Smooth muscle cell (in vitro differentiated cells): Measurements from ENCODE around the gene SENP7. TPM values are rescaled to one million over a fixed set of nuclear protein-coding genes. Genes with fewer than 3 reads are reported as not detected.
A peak's percentile ranks its signal among the peaks of the same experiment; 100 is the strongest.
"Not testable (repeated sequence)": the region's sequence is repeated elsewhere in the genome, so short reads cannot be mapped to it uniquely, and the experiment has no call there.

Experiments used
- DNase-seq: peaks from one replicate; lab custom pipeline; 2025; ENCODE audit not compliant: unreplicated experiment; lab: John Stamatoyannopoulos, UW
- H2AFZ ChIP-seq: fragments of 200-600 bp; sonication (generic); 2 replicates; pipeline ENCODE4 v1.6.0; 2016; ENCODE audit warnings: antibody characterized with exemption, low read depth, mild to moderate bottlenecking
- H3F3A ChIP-seq: fragments of 200-600 bp; sonication (generic); 2 replicates; pipeline ENCODE4 v1.6.0; 2017; ENCODE audit warnings: antibody characterized with exemption, low read depth
- H3K27ac ChIP-seq: fragments of 200-600 bp; sonication (generic); 2 replicates; pipeline ENCODE4 v1.5.1; 2016; ENCODE audit warnings: low read depth, mild to moderate bottlenecking
- H3K27me3 ChIP-seq: fragments of 200-600 bp; sonication (generic); 2 replicates; pipeline ENCODE4 v1.6.1; 2016; ENCODE audit warnings: low read depth, mild to moderate bottlenecking
- H3K36me3 ChIP-seq: fragments of 200-600 bp; sonication (generic); 2 replicates; pipeline ENCODE4 v1.5.1; 2016; ENCODE audit warnings: low read depth
- H3K4me1 ChIP-seq: fragments of 200-600 bp; sonication (generic); 2 replicates; pipeline ENCODE4 v1.5.1; 2016; ENCODE audit warnings: low read depth
- H3K4me2 ChIP-seq: fragments of 200-600 bp; sonication (generic); 2 replicates; pipeline ENCODE4 v1.6.0; 2016; ENCODE audit warnings: mild to moderate bottlenecking
- H3K4me3 ChIP-seq: fragments of 200-600 bp; sonication (generic); 2 replicates; pipeline ENCODE4 v1.5.1; 2016; ENCODE audit warnings: mild to moderate bottlenecking
- H3K79me2 ChIP-seq: fragments of 200-600 bp; sonication (generic); 2 replicates; pipeline ENCODE4 v1.6.0; 2016; ENCODE audit warnings: low read depth, mild to moderate bottlenecking
- H3K9ac ChIP-seq: fragments of 200-600 bp; sonication (generic); 2 replicates; pipeline ENCODE4 v1.6.0; 2016; ENCODE audit warnings: low read depth
- H3K9me3 ChIP-seq: fragments of 200-600 bp; sonication (generic); replicated peaks from 2 replicates; pipeline ENCODE4 v1.5.1; 2016; ENCODE audit warnings: low read depth
- H4K20me1 ChIP-seq: fragments of 200-600 bp; sonication (generic); 2 replicates; pipeline ENCODE4 v1.6.0; 2016; ENCODE audit warnings: low read depth
- WGBS: methylation state at CpG from one replicate; pipeline ENCODE4 v1.1.7; 2016; ENCODE audit warnings: low lambda C conversion rate; 5-methylcytosine and 5-hydroxymethylcytosine counted together
- polyA plus RNA-seq: library from polyadenylated mRNA; unstranded; fragments of >200 nt; fragmentation: Nextera tagmentation; extraction: Ambion mirVana; gene quantifications from 2 replicates; pipeline ENCODE4 v1.2.1, GENCODE V29; 2016
- total RNA-seq: library from RNA; depleted of rRNA; stranded (reverse); fragments of >200 nt; gene quantifications from 2 replicates; pipeline ENCODE4 v1.2.3, GENCODE V29; 2014
- TF ChIP-seq, protein P1 (sequence below): fragments of 200-600 bp; sonication (generic); IDR thresholded peaks from 2 replicates; pipeline ENCODE4 v1.5.1; 2017; ENCODE audit warnings: borderline replicate concordance, mild to moderate bottlenecking, antibody characterized with exemption; ENCODE audit not compliant: insufficient read depth, poor library complexity, severe bottlenecking

Gene SENP7
- total and polyA plus RNA-seq, 2 experiments from 2014 or later = 6.6 to 37.1 TPM

DNA sequence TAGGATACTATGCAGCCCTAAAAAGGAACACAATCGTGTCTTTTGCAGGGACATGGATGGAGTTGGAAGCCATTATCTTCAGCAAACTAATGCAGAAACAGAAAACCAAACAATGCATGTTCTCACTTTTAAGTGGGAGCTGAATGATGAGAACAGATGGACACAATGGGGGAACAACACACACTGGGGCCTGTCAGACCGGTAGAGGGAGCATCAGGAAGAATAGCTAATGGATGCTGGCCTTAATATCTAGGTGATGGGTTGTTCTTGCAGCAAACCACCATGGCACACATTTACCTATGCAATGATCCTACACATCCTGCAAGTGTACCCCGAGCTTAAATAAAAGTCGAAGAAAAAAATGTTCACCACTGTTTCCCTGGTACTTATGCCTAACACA, 17.5 kb downstream of the SENP7 start:
- WGBS = 79% methylated on average over 4 of the region's 4 CpGs
- H3K4me1 ChIP-seq = no peaks in the 10 kb centered on the region
- H4K20me1 ChIP-seq = peaks cover 18% of the 10 kb centered on the region
- no peak overlapping the region for H3K27ac ChIP-seq
- H3K79me2 ChIP-seq = peaks cover 70% of the 10 kb centered on the region
- H3K27me3 ChIP-seq = no peaks in the 10 kb centered on the region
- no peaks in the 10 kb centered on the region for H3K9me3 ChIP-seq
- TF ChIP-seq, protein P1, sequence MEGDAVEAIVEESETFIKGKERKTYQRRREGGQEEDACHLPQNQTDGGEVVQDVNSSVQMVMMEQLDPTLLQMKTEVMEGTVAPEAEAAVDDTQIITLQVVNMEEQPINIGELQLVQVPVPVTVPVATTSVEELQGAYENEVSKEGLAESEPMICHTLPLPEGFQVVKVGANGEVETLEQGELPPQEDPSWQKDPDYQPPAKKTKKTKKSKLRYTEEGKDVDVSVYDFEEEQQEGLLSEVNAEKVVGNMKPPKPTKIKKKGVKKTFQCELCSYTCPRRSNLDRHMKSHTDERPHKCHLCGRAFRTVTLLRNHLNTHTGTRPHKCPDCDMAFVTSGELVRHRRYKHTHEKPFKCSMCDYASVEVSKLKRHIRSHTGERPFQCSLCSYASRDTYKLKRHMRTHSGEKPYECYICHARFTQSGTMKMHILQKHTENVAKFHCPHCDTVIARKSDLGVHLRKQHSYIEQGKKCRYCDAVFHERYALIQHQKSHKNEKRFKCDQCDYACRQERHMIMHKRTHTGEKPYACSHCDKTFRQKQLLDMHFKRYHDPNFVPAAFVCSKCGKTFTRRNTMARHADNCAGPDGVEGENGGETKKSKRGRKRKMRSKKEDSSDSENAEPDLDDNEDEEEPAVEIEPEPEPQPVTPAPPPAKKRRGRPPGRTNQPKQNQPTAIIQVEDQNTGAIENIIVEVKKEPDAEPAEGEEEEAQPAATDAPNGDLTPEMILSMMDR = no peak
- no peak overlapping the region for H3K9ac ChIP-seq
- H3K36me3 ChIP-seq = no peaks in the 10 kb centered on the region
- DNase-seq = no peak
- no peak overlapping the region for H3K4me3 ChIP-seq
- H2AFZ ChIP-seq = no peak overlapping the region
- H3F3A ChIP-seq = no peaks in the 10 kb centered on the region
- H3K4me2 ChIP-seq = no peak overlapping the region

- Histone ChIP-seq H3K4me3 (no peak overlapping the region), H4K20me1 (peaks cover 15% of the 10 kb centered on the region), H3K9me3 (no peaks in the 10 kb centered on the region), H3F3A (no peaks in the 10 kb centered on the region), H3K27ac (peak overlapping the region; percentile 49), H3K36me3 (no peaks in the 10 kb centered on the region), H3K27me3 (no peaks in the 10 kb centered on the region), H3K4me1 (no peaks in the 10 kb centered on the region), H3K79me2 (peaks cover 62% of the 10 kb centered on the region), H2AFZ (no peak overlapping the region), H3K9ac (no peak overlapping the region), H3K4me2 (peak overlapping the region; percentile 64)
- WGBS = 71% methylated on average over 8 of the region's 8 CpGs
- DNase-seq = no peak
- TF ChIP-seq, protein P1 = no peak
Observed at GRCh38 chr3:101484805-101485620, 28.0 kb downstream of the SENP7 start.

DNA sequence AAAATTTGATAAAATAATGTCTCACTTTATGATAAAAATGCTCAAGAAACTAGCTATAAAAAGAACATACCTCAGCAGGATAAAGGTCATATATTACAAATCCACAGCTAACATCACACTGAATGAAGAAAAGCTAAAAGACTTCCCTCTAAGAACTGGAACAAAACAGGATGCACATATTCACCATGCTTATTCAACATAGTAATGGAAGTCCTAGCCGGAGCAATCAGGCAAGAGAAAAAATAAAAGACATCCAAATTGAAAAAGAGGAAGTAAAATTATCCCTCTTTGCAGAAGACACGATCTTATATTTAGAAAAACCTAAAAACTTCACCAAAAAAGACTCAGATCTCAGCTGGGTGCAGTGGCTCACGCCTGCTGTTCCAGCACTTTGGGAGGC, 34.0 kb downstream of the SENP7 start:
- Histone ChIP-seq H3K79me2 (peaks cover 55% of the 10 kb centered on the region), H3F3A (no peaks in the 10 kb centered on the region), H3K27ac (no peak overlapping the region), H3K9ac (no peak overlapping the region), H2AFZ (no peak overlapping the region), H3K4me3 (no peak overlapping the region), H3K9me3 (no peaks in the 10 kb centered on the region), H3K4me2 (no peak overlapping the region), H3K36me3 (no peaks in the 10 kb centered on the region), H4K20me1 (peaks cover 29% of the 10 kb centered on the region), H3K27me3 (no peaks in the 10 kb centered on the region), H3K4me1 (no peaks in the 10 kb centered on the region)
- WGBS = 98% methylated on average over 3 of the region's 3 CpGs
- DNase-seq = no peak
- TF ChIP-seq, protein P1 = no peak

DNA sequence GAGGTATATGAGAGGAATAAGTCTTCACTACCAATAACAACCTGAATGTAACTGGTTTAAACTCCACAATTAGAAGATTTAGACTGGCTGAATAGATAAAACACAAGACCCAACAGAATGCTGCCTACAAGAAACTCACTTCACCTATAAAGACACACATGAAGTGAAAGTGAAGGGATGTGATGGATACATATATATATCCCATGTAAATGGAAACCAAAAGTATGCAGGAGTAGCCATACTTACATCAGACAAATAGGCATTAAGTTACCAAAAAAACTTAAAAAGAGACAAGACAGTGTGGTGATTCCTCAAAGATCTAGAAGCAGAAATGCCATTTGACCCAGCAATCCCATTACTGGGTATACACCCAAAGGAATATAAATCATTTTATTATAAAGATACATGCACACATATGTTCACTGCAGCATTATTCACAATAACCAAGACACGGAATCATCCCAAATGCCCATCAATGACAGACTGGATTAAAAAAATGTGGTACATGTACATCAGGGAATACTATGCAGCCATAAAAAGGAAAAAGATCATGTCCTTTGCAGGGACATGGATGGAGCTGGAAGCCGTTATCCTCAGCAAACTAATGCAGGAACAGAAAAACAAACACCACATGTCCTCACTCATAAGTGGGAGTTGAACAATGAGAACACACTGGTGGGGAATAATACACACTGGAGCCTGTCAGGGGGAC, 38.0 kb downstream of the SENP7 start:
- peaks cover 30% of the 10 kb centered on the region for H3K79me2 ChIP-seq
- H4K20me1 ChIP-seq = peaks cover 14% of the 10 kb centered on the region
- not testable (repeated sequence) for H3F3A ChIP-seq, H2AFZ ChIP-seq, H3K4me2 ChIP-seq, H3K27ac ChIP-seq, H3K27me3 ChIP-seq, DNase-seq, H3K36me3 ChIP-seq, H3K4me1 ChIP-seq, H3K9ac ChIP-seq, H3K9me3 ChIP-seq, H3K4me3 ChIP-seq
- 98% methylated on average over 2 of the region's 2 CpGs for WGBS

GRCh38 chr3:101468676-101469075, 44.3 kb downstream of the SENP7 start:
- 97% methylated on average over 4 of the region's 4 CpGs for WGBS
- not testable (repeated sequence) for DNase-seq, H2AFZ ChIP-seq

GRCh38 chr3:101467310-101467663, 45.7 kb downstream of the SENP7 start:
- not testable (repeated sequence) for H4K20me1 ChIP-seq, DNase-seq, H3F3A ChIP-seq, H3K27me3 ChIP-seq, H3K9me3 ChIP-seq, H3K36me3 ChIP-seq
- Histone ChIP-seq H3K4me2 (peak overlapping the region; percentile 86), H3K4me3 (peak overlapping the region; percentile 55), H3K4me1 (peaks cover 14% of the 10 kb centered on the region), H3K9ac (peak overlapping the region; percentile 41), H3K79me2 (peaks cover 49% of the 10 kb centered on the region), H3K27ac (peak overlapping the region; percentile 48), H2AFZ (peak overlapping the region; percentile 84)
- 57% methylated on average over 3 of the region's 3 CpGs for WGBS

More at GRCh38 chr3:101468676-101469075, 44.3 kb downstream of the SENP7 start:
- not testable (repeated sequence) for H3K4me2 ChIP-seq, H3K36me3 ChIP-seq, H3K9ac ChIP-seq, H3K27ac ChIP-seq, H3K9me3 ChIP-seq, H4K20me1 ChIP-seq, H3K4me3 ChIP-seq, H3K27me3 ChIP-seq, H3F3A ChIP-seq
- H3K4me1 ChIP-seq = peaks cover 14% of the 10 kb centered on the region
- peaks cover 41% of the 10 kb centered on the region for H3K79me2 ChIP-seq
